GM18868 (cell line): ENCODE results near the gene ITFG1.

Experiments used
- ATAC-seq: cut with Tn5 transposase; IDR thresholded peaks from one replicate; pipeline ENCODE4 v1.9.1; 2021; ENCODE audit warnings: mild to moderate bottlenecking, moderate library complexity; ENCODE audit not compliant: unreplicated experiment

ITFG1 gene

GRCh38 chr16:47113130-47113529 is 347.7 kb downstream of the ITFG1 start:
- no peak for ATAC-seq

DNA sequence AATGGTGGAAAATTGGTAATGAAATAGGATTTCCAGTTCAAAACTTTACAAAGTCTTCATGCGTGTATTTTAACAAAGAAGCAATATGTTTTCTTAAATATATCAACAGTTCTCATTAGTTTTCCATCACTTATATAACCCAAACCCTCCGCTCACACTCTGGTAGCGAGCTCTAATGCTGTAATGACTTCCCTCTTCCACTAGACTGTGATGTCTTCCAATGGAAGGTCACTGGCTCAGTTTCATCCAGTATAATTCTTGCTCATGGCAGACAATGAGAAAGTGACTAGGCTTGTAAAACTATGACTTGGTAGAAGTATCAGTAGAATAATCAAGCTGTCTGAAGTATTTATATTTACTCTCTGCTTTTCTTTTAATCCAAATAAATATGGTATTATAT is 349.9 kb downstream of the ITFG1 start:
- ATAC-seq: no peak

DNA sequence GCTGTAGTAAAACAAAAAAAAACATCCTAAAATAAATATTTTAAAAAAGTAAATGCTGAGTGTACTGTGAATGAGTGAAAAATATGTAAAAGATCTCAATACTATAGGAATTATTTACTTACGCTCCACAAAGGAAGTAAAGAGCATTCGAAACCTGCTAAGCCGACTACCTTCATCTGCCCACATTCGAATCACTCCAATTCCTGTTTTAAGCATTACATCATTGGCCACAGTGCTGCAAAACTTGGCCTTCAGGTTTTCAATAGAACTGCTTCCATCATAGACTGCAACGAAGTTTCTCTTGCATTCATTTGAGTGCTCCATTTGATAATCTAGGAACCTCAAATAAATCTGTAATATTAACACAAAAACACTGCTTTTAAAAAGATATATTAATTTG is 351.5 kb downstream of the ITFG1 start:
- ATAC-seq: no peak
